NCI-H524 (cell line): Measurements from ENCODE around the gene DYNLL1.
"Not testable (repeated sequence)": the region's sequence is repeated elsewhere in the genome, so short reads cannot be mapped to it uniquely, and the experiment has no call there.

Experiments used
- DNase-seq, 2 experiments: peaks; one replicate each; lab custom pipeline; 2025; lab: John Stamatoyannopoulos, UW

Gene DYNLL1

GRCh38 chr12:120495731-120496412 lies at the start of gene DYNLL1:
TSS of gene DYNLL1 (plus strand) at chr12:120496113. CDS start at chr12:120496422, 309 bp downstream.
- DNase-seq, result peak; percentile 91 to 96

- DNase-seq, result not testable (repeated sequence)
Observed at GRCh38 chr12:120446844-120447178, 49.1 kb upstream of the DYNLL1 start.

- DNase-seq, result no peak
Observed at GRCh38 chr12:120447992-120448391, 47.9 kb upstream of the DYNLL1 start.

GRCh38 chr12:120452524-120452923 lies 43.4 kb upstream of the DYNLL1 start:
- not testable (repeated sequence) for DNase-seq

- DNase-seq, result no peak
Observed at GRCh38 chr12:120453060-120453750, 42.7 kb upstream of the DYNLL1 start.

GRCh38 chr12:120453977-120454376 lies 41.9 kb upstream of the DYNLL1 start:
- DNase-seq, result peak in 1 of 2 experiments; percentile 31

- no peak for DNase-seq
Observed at GRCh38 chr12:120455302-120455701, 40.6 kb upstream of the DYNLL1 start.

GRCh38 chr12:120457133-120457532 lies 38.8 kb upstream of the DYNLL1 start:
- peak in 1 of 2 experiments; percentile 51 for DNase-seq

GRCh38 chr12:120460157-120460556 lies 35.8 kb upstream of the DYNLL1 start:
- DNase-seq, result no peak

- DNase-seq, result no peak
Observed at GRCh38 chr12:120462099-120462640, 33.7 kb upstream of the DYNLL1 start.

GRCh38 chr12:120463712-120464111 lies 32.2 kb upstream of the DYNLL1 start:
- DNase-seq, result no peak

- DNase-seq, result no peak
Observed at GRCh38 chr12:120465756-120466155, 30.2 kb upstream of the DYNLL1 start.

- DNase-seq, result peak; percentile 35 to 56
Observed at GRCh38 chr12:120466560-120467315, 29.2 kb upstream of the DYNLL1 start.

- DNase-seq, result no peak
Observed at GRCh38 chr12:120467439-120467838, 28.5 kb upstream of the DYNLL1 start.

GRCh38 chr12:120468325-120468820 lies 27.5 kb upstream of the DYNLL1 start:
- no peak for DNase-seq

GRCh38 chr12:120468821-120469449 lies 27.0 kb upstream of the DYNLL1 start:
- no peak for DNase-seq

GRCh38 chr12:120469450-120470149 lies 26.3 kb upstream of the DYNLL1 start, which contains the start of gene SRSF9:
TSS of gene SRSF9 (minus strand) at chr12:120469748. CDS start at chr12:120469609, 139 bp downstream.
- peak; percentile 86 to 94 for DNase-seq

- peak in 1 of 2 experiments; percentile 45 for DNase-seq
Observed at GRCh38 chr12:120470150-120470784, 25.6 kb upstream of the DYNLL1 start.

- DNase-seq, result no peak
Observed at GRCh38 chr12:120472521-120472920, 23.4 kb upstream of the DYNLL1 start.

GRCh38 chr12:120473807-120474615 lies 21.9 kb upstream of the DYNLL1 start:
- no peak for DNase-seq
